Keratinocyte (primary cell): ENCODE data around the gene AZU1. TPM values are rescaled to one million over a fixed set of nuclear protein-coding genes. Genes with fewer than 3 reads are reported as not detected.

Experiments used
- DNase-seq: peaks from one replicate; pipeline ENCODE4 v3.0.0-alpha.2; 2011; ENCODE audit warnings: low read depth, missing footprints, low spot score
- FAIRE-seq: peaks from 2 replicates; lab custom pipeline; 2011; peaks lifted over from hg19 to GRCh38; lab: Jason Lieb, UNC
- H2AFZ ChIP-seq: 2 replicates; pipeline ENCODE4 v1.6.0; 2012; ENCODE audit warnings: low read length, control low read depth, inconsistent platforms; ENCODE audit not compliant: control insufficient read depth
- H3K27ac ChIP-seq: 2 replicates; pipeline ENCODE4 v1.5.1; 2011; ENCODE audit warnings: low read length; ENCODE audit not compliant: control insufficient read depth, insufficient read depth
- H3K27me3 ChIP-seq: 3 replicates; pipeline ENCODE4 v1.6.0; 2011; ENCODE audit warnings: low read length; ENCODE audit not compliant: control insufficient read depth, insufficient read depth; ENCODE audit errors: extremely low read depth
- H3K36me3 ChIP-seq, 2 experiments: 2 replicates in 1 of 2; 3 replicates in 1 of 2; pipeline ENCODE4 v1.5.1; 2011; ENCODE audit warnings: low read length in 2 of 2, mild to moderate bottlenecking in 1 of 2; ENCODE audit not compliant: control insufficient read depth in 2 of 2, insufficient read depth in 2 of 2; ENCODE audit errors: extremely low read depth in 1 of 2
- H3K4me1 ChIP-seq: 3 replicates; pipeline ENCODE4 v1.5.1; 2011; ENCODE audit warnings: low read length; ENCODE audit not compliant: control insufficient read depth, insufficient read depth; ENCODE audit errors: extremely low read depth
- H3K4me2 ChIP-seq: 3 replicates; pipeline ENCODE4 v1.6.0; 2011; ENCODE audit warnings: low read depth, low read length; ENCODE audit not compliant: control insufficient read depth, insufficient read depth; ENCODE audit errors: extremely low read depth
- H3K4me3 ChIP-seq, 3 experiments: fragments of 200-600 bp in 1 of 3; sonication (generic) in 1 of 3; 2 replicates in 2 of 3; 3 replicates in 1 of 3; pipeline ENCODE4 v1.5.1; 2011 to 2016; ENCODE audit warnings: low read length in 3 of 3, mild to moderate bottlenecking in 3 of 3, control low read depth in 2 of 3, inconsistent platforms in 1 of 3, low read depth in 1 of 3, mixed read lengths in 1 of 3, mixed run types in 1 of 3, moderate library complexity in 1 of 3; ENCODE audit not compliant: control insufficient read depth in 2 of 3, insufficient read depth in 2 of 3; ENCODE audit errors: extremely low read depth in 1 of 3
- H3K79me2 ChIP-seq: 2 replicates; pipeline ENCODE4 v1.6.0; 2012; ENCODE audit warnings: low read length; ENCODE audit not compliant: control insufficient read depth, insufficient read depth
- H3K9ac ChIP-seq: 3 replicates; pipeline ENCODE4 v1.6.0; 2011; ENCODE audit warnings: low read length; ENCODE audit not compliant: control insufficient read depth, insufficient read depth; ENCODE audit errors: extremely low read depth
- H3K9me1 ChIP-seq: 3 replicates; pipeline ENCODE4 v1.6.0; 2011; ENCODE audit warnings: low read length; ENCODE audit not compliant: control insufficient read depth, insufficient read depth; ENCODE audit errors: extremely low read depth
- H3K9me3 ChIP-seq: 2 replicates; pipeline ENCODE4 v1.5.1; 2012; ENCODE audit warnings: low read depth, low read length; ENCODE audit not compliant: control insufficient read depth
- H4K20me1 ChIP-seq: 3 replicates; pipeline ENCODE4 v1.6.0; 2011; ENCODE audit warnings: low read length; ENCODE audit not compliant: control insufficient read depth, insufficient read depth; ENCODE audit errors: extremely low read depth
- EZH2 ChIP-seq: IDR thresholded peaks from one replicate; pipeline ENCODE4 v1.6.1; 2012; ENCODE audit warnings: inconsistent platforms, mild to moderate bottlenecking, low read length, moderate library complexity
- dilution Hi-C: fragments of 300-500 bp; cut with MboI; formaldehyde crosslinking; loops from one replicate; pipeline ENCODE4 v1.7.0; 2020; ENCODE audit warnings: low sequenced_read_pairs; ENCODE audit not compliant: extremely low pct_ligation_motif_present
- polyA plus RNA-seq, 5 experiments: library from polyadenylated mRNA; depleted of rRNA in 3 of 5; stranded (reverse) in 3 of 5; stranded (forward) in 1 of 5; unstranded in 1 of 5; fragments of >200 nt; gene quantifications; 1 replicate in 1 of 5; 2 replicates in 3 of 5; 3 replicates in 1 of 5; pipeline versions ENCODE4 v1.2.1 to v1.2.3, GENCODE V29; 2011 to 2012; ENCODE audit warnings: missing spikeins in 2 of 5, low read depth in 1 of 5, low replicate concordance in 1 of 5
- TF ChIP-seq, protein P1 (sequence below), 3 experiments: IDR thresholded peaks in 1 of 3; conservative IDR thresholded peaks in 1 of 3; optimal IDR thresholded peaks in 1 of 3; 2 replicates in 2 of 3; 3 replicates in 1 of 3; pipeline versions ENCODE3 to v1.5.1; 2011; ENCODE audit warnings: low read length in 3 of 3, mild to moderate bottlenecking in 3 of 3, moderate library complexity in 2 of 3, control low read depth in 1 of 3, inconsistent platforms in 1 of 3; ENCODE audit not compliant: insufficient read depth in 2 of 3; ENCODE audit errors: extremely low read depth in 1 of 3

AZU1 gene
- polyA plus RNA-seq, 1 donor (not counting 4 experiments of a cell fraction or from before 2014, with no cell fraction given) = not detected

DNA sequence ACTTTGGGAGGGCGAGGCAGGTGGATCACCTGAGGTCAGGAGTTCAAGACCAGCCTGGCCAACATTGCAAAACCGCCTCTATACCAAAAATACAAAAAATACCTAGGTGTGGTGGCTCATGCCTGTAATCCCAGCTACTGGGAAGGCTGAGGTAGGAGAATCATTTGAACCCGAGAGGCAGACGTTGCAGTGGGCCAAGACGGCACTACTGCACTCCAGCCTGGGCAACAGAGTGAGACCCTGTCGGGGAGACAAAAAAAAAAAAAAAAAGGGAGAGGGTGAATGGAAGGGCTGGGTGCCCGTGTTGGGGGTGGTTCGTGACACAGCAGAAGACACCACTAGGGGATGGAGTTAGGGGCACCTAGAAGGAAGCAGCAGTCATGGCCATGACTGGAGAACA is 42.7 kb downstream of the AZU1 start:
- no peak overlapping the region for H2AFZ ChIP-seq
- no peaks in the 10 kb centered on the region for H3K79me2 ChIP-seq
- H3K27ac ChIP-seq = no peak overlapping the region
- H4K20me1 ChIP-seq = no peaks in the 10 kb centered on the region
- FAIRE-seq = no peak
- H3K4me2 ChIP-seq = no peak overlapping the region
- H3K36me3 ChIP-seq = peaks cover 16 to 17% of the 10 kb centered on the region in 2 experiments
- dilution Hi-C loops = no loop called here
- H3K9me1 ChIP-seq = no peaks in the 10 kb centered on the region
- no peak overlapping the region for H3K4me3 ChIP-seq
- no peaks in the 10 kb centered on the region for H3K27me3 ChIP-seq
- H3K4me1 ChIP-seq = peaks cover 25% of the 10 kb centered on the region
- no peak for TF ChIP-seq EZH2
- TF ChIP-seq, protein P1, sequence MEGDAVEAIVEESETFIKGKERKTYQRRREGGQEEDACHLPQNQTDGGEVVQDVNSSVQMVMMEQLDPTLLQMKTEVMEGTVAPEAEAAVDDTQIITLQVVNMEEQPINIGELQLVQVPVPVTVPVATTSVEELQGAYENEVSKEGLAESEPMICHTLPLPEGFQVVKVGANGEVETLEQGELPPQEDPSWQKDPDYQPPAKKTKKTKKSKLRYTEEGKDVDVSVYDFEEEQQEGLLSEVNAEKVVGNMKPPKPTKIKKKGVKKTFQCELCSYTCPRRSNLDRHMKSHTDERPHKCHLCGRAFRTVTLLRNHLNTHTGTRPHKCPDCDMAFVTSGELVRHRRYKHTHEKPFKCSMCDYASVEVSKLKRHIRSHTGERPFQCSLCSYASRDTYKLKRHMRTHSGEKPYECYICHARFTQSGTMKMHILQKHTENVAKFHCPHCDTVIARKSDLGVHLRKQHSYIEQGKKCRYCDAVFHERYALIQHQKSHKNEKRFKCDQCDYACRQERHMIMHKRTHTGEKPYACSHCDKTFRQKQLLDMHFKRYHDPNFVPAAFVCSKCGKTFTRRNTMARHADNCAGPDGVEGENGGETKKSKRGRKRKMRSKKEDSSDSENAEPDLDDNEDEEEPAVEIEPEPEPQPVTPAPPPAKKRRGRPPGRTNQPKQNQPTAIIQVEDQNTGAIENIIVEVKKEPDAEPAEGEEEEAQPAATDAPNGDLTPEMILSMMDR (optimal IDR thresholded peaks at IDR 0.05 in 1 of 3, IDR thresholded peaks at IDR 0.05 in 1 of 3, conservative IDR thresholded peaks at IDR 0.05 in 1 of 3; ENCODE audit: extremely low read depth in 1 of 3, insufficient read depth in 2 of 3, low read length in 3 of 3) = no peak
- no peak for DNase-seq
- H3K9ac ChIP-seq = no peak overlapping the region
- H3K9me3 ChIP-seq = no peaks in the 10 kb centered on the region

DNA sequence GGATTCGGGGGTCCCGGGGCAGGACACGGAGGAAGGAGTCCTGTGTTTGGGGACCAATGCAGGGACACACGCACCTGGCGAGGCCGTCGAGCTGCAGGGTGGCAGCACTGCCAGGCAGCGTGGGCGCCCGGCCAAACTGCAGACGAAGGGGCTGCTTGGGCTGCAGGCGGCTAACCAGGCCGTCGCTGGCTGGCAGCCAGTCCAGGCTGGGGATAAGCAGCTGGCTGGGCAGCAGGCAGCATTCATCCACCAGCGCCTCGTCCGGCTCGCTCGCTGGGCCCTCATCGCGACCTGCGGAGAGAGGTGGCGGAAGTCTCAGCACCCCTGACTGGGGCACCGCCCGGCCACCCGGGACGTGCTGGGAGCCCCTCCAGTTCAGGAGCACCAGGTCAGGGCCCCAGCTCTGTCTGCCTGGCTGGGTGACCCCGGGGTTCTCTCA is 43.3 kb downstream of the AZU1 start:
- Histone ChIP-seq H3K27me3 (no peaks in the 10 kb centered on the region), H3K36me3 (peaks cover 17 to 22% of the 10 kb centered on the region in 2 experiments), H3K4me2 (no peak overlapping the region), H3K4me3 (no peak overlapping the region), H2AFZ (no peak overlapping the region), H3K27ac (no peak overlapping the region), H3K9me1 (no peaks in the 10 kb centered on the region), H3K9me3 (no peaks in the 10 kb centered on the region), H3K79me2 (no peaks in the 10 kb centered on the region), H3K4me1 (peaks cover 25% of the 10 kb centered on the region), H4K20me1 (no peaks in the 10 kb centered on the region), H3K9ac (no peak overlapping the region)
- TF ChIP-seq EZH2 = no peak
- TF ChIP-seq, protein P1 (optimal IDR thresholded peaks at IDR 0.05 in 1 of 3, IDR thresholded peaks at IDR 0.05 in 1 of 3, conservative IDR thresholded peaks at IDR 0.05 in 1 of 3; ENCODE audit: extremely low read depth in 1 of 3, insufficient read depth in 2 of 3, low read length in 3 of 3) = no peak
- no peak for FAIRE-seq
- dilution Hi-C loops = no loop called here
- DNase-seq = no peak
